ENCODE measurements around the gene CENPE. TPM values are rescaled to one million over a fixed set of nuclear protein-coding genes. Genes with fewer than 3 reads are reported as not detected.

The CENPE gene
- total RNA-seq, 6 donors from 2014 or later, result 1.0 to 4.2 (median 1.6) TPM

DNA sequence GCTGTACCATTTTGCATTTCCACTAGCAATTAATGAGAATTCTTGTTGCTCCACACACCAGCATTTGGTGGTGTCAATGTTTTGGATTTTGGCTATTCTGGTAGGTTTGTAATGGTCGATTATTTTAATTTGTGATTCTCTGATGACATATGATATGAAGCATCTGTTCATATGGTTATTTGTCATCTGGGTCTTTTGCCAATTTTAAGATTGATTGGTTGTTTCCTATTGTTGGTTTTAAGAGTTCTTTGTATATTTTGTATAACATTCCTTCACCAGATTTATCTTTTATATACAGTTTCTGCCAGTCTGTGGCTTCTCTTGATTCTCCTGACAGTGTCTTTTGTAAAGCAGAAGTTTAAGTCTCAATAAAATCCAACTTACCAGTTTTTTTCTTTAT lies 80.0 kb downstream of the CENPE start:
- H3K4me1 ChIP-seq, result no peaks in the 10 kb centered on the region

GRCh38 chr4:103111598-103111997 lies 86.5 kb downstream of the CENPE start:
- Histone ChIP-seq H3K27ac (no peak overlapping the region), H3K36me3 (no peaks in the 10 kb centered on the region), H3K4me3 (no peak overlapping the region), H3K27me3 (no peaks in the 10 kb centered on the region), H3K4me1 (no peaks in the 10 kb centered on the region), H3K9me3 (no peaks in the 10 kb centered on the region)
- TF ChIP-seq CTCF (IDR thresholded peaks at IDR 0.05), result no peak
- 76 to 96% methylated on average over 4 of the region's 4 CpGs for WGBS, 2 donors
- DNase-seq (no peak), ATAC-seq (ENCODE audit: low FRiP score in 2 of 2) (no peak)

More for the DNA sequence above, 80.0 kb downstream of the CENPE start:
- whole genome bisulfite sequencing, 2 donors, result 75 to 100% methylated on average over 1 of the region's 1 CpG
- H3K4me3 ChIP-seq, result no peak overlapping the region
- TF ChIP-seq POLR2AphosphoS5 (IDR thresholded peaks at IDR 0.05) (no peak), POLR2A (IDR thresholded peaks at IDR 0.05) (no peak), EP300 (IDR thresholded peaks at IDR 0.05) (no peak), CTCF (IDR thresholded peaks at IDR 0.05) (no peak)
- no peak for ATAC-seq (ENCODE audit: low FRiP score in 2 of 2)
- DNase-seq, result no peak
- H3K27ac ChIP-seq, result no peak overlapping the region
- H3K27me3 ChIP-seq, result no peaks in the 10 kb centered on the region
- H3K9me3 ChIP-seq, result no peaks in the 10 kb centered on the region
- no peaks in the 10 kb centered on the region for H3K36me3 ChIP-seq

- H3K27me3 ChIP-seq, result no peaks in the 10 kb centered on the region
- no peaks in the 10 kb centered on the region for H3K4me1 ChIP-seq
- H3K36me3 ChIP-seq, result no peaks in the 10 kb centered on the region
- ATAC-seq (ENCODE audit: low FRiP score in 2 of 2) (no peak), DNase-seq (no peak)
- TF ChIP-seq POLR2AphosphoS5 (IDR thresholded peaks at IDR 0.05) (no peak), POLR2A (IDR thresholded peaks at IDR 0.05) (no peak), CTCF (IDR thresholded peaks at IDR 0.05) (no peak), EP300 (IDR thresholded peaks at IDR 0.05) (no peak)
- no peak overlapping the region for H3K27ac ChIP-seq
- no peaks in the 10 kb centered on the region for H3K9me3 ChIP-seq
- 89 to 95% methylated on average over 4 of the region's 4 CpGs for WGBS, 2 donors
- no peak overlapping the region for H3K4me3 ChIP-seq
Observed at GRCh38 chr4:103108542-103108941, 89.6 kb downstream of the CENPE start.

DNA sequence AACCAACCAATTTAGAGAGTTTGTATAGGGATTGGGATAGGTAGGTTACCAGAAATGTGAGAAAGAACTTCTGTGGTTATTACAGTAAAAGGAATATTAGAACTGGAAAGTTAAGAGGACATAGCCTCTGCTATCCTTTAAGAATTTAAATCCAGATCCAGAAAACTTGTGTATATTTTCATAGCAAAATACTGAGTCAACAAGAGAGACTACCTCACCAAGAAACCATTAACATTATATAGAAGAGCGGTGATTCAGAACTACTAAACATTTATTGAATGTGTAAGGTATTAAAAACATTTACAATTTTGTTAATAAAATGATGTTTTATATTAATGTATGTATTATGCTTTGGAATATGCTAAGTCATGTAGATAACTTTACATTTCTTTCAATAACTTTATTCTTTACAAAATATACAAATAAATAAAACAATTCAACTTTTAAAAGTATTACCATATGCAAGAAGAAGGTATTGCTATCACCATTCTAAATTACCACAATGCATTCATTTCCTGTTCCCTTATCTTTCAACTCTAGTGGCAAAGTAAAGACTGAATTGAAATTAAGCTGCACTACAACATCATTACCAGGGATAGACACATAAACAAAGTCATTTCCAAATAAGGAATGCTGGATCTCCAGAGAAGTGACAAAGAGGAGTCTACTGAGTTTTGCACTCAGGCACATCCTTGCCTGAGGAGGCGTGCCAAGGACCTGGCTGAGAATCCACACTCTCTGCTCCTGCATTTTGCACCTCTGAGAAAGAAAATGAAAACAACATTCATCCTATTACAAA lies 92.4 kb downstream of the CENPE start:
- DNase-seq, result no peak
- Histone ChIP-seq H3K4me3 (no peak overlapping the region), H3K9me3 (no peaks in the 10 kb centered on the region), H3K36me3 (no peaks in the 10 kb centered on the region), H3K27ac (no peak overlapping the region), H3K4me1 (no peaks in the 10 kb centered on the region), H3K27me3 (no peaks in the 10 kb centered on the region)
- no peak for ATAC-seq (ENCODE audit: low FRiP score in 2 of 2)
- WGBS, 2 donors, result 90 to 95% methylated on average over 2 of the region's 2 CpGs
- TF ChIP-seq POLR2AphosphoS5 (IDR thresholded peaks at IDR 0.05) (no peak), EP300 (IDR thresholded peaks at IDR 0.05) (no peak), CTCF (IDR thresholded peaks at IDR 0.05) (no peak), POLR2A (IDR thresholded peaks at IDR 0.05) (no peak)

- Histone ChIP-seq H3K9me3 (no peaks in the 10 kb centered on the region), H3K27me3 (no peaks in the 10 kb centered on the region), H3K27ac (no peak overlapping the region), H3K36me3 (no peaks in the 10 kb centered on the region), H3K4me1 (no peaks in the 10 kb centered on the region), H3K4me3 (no peak overlapping the region)
- no peak for DNase-seq
- WGBS, 2 donors, result 86 to 90% methylated on average over 3 of the region's 3 CpGs
- TF ChIP-seq EP300 (IDR thresholded peaks at IDR 0.05) (no peak), POLR2A (IDR thresholded peaks at IDR 0.05) (no peak)
- no peak for ATAC-seq (ENCODE audit: low FRiP score in 2 of 2)
Observed at GRCh38 chr4:103104886-103105285, 93.3 kb downstream of the CENPE start.
